HCT116 (cell line): ENCODE data around the gene ZDBF2. TPM values are rescaled to one million over a fixed set of nuclear protein-coding genes. Genes with fewer than 3 reads are reported as not detected.

ENCODE experiments used
- ATAC-seq: fragments of 200-7000 bp; cut with Tn5 transposase; 2 replicates; pipeline ENCODE4 v1.9.1; 2020; ENCODE audit warnings: mild to moderate bottlenecking, moderate library complexity
- BruUV-seq: library from RNA; stranded (reverse); fragments of 400-500 nt; replicated peaks from 2 replicates; lab custom pipeline; 2021; lab: Mats Ljungman, UMichigan
- CTCF ChIA-PET: fragments of 300-600 bp; sonication (Branson Sonifier 250); formaldehyde crosslinking; loops from one replicate; lab custom pipeline; 2021; ENCODE audit warnings: antibody characterized with exemption; lab: Charles Lee
- POLR2A ChIA-PET: fragments of 300-600, 350-600 bp; sonication (Branson Sonifier 250); formaldehyde crosslinking; loops from one replicate; lab custom pipeline; 2021; ENCODE audit warnings: antibody characterized with exemption; lab: Charles Lee
- RAD21 ChIA-PET, 2 experiments: fragments of 300-600 bp; sonication (Branson Sonifier 250); formaldehyde crosslinking; loops; one replicate each; lab custom pipeline; 2023; ENCODE audit warnings: low total read pairs in 2 of 2; ENCODE audit not compliant: uncharacterized antibody in 2 of 2, unreplicated experiment in 2 of 2, low non-redundant PET in 1 of 2; lab: Charles Lee
- DNase-seq: peaks from one replicate; pipeline ENCODE4 v3.0.0-alpha.2; 2010; ENCODE audit warnings: low read depth, low spot score
- H2AFZ ChIP-seq: fragments of 200-600 bp; shearing (Covaris generic), sonication (generic); 2 replicates; pipeline ENCODE4 v1.6.1; 2017; ENCODE audit warnings: low read depth, mixed run types, mixed read lengths, antibody characterized with exemption, low read length; ENCODE audit not compliant: poor library complexity, severe bottlenecking
- H3K27ac ChIP-seq: 2 replicates; pipeline ENCODE4 v1.5.1; 2012; ENCODE audit warnings: low read depth, low read length
- H3K27me3 ChIP-seq: fragments of 200-600 bp; sonication (generic); 2 replicates; pipeline ENCODE4 v1.6.1; 2016; ENCODE audit warnings: mixed run types, low read length, mixed read lengths; ENCODE audit not compliant: insufficient read depth
- H3K36me3 ChIP-seq, 2 experiments: fragments of 200-500 bp in 1 of 2; fragments of 200-600 bp in 1 of 2; sonication (Bioruptor generic) in 1 of 2; sonication (generic) in 1 of 2; 2 replicates each; pipeline versions ENCODE4 v1.5.1 to v1.6.1; 2014 to 2016; ENCODE audit warnings: low read length in 2 of 2, inconsistent platforms in 1 of 2, mixed read lengths in 1 of 2, mixed run types in 1 of 2; ENCODE audit not compliant: insufficient read depth in 2 of 2, control insufficient read depth in 1 of 2
- H3K4me1 ChIP-seq, 2 experiments: fragments of 200-600 bp in 1 of 2; sonication (generic) in 1 of 2; 2 replicates each; pipeline versions ENCODE4 v1.5.1 to v1.6.1; 2012 to 2017; ENCODE audit warnings: low read length in 2 of 2, inconsistent platforms in 1 of 2, mild to moderate bottlenecking in 1 of 2, mixed read lengths in 1 of 2, mixed run types in 1 of 2, moderate library complexity in 1 of 2; ENCODE audit not compliant: insufficient read depth in 2 of 2, control insufficient read depth in 1 of 2
- H3K4me2 ChIP-seq: fragments of 200-600 bp; sonication (generic); 2 replicates; pipeline ENCODE4 v1.6.1; 2017; ENCODE audit warnings: mixed run types, low read length, mixed read lengths
- H3K4me3 ChIP-seq, 2 experiments: fragments of 200-600 bp in 1 of 2; sonication (generic) in 1 of 2; replicated peaks in 1 of 2; 2 replicates each; pipeline ENCODE4 v1.5.1; 2011 to 2016; ENCODE audit warnings: low read length in 2 of 2, control low read depth in 1 of 2, low read depth in 1 of 2, mild to moderate bottlenecking in 1 of 2, mixed read lengths in 1 of 2, mixed run types in 1 of 2
- H3K79me2 ChIP-seq: fragments of 200-600 bp; sonication (generic); 2 replicates; pipeline ENCODE4 v1.6.1; 2017; ENCODE audit warnings: mild to moderate bottlenecking, mixed run types, low read length, moderate library complexity, mixed read lengths; ENCODE audit not compliant: insufficient read depth
- H3K9ac ChIP-seq: fragments of 200-600 bp; sonication (generic); 2 replicates; pipeline ENCODE4 v1.6.1; 2016; ENCODE audit warnings: low read length, mixed read lengths
- H3K9me2 ChIP-seq: fragments of 200-600 bp; sonication (generic), shearing (Covaris generic); 2 replicates; pipeline ENCODE4 v1.6.1; 2017; ENCODE audit warnings: mixed run types, mild to moderate bottlenecking, moderate library complexity; ENCODE audit not compliant: insufficient read depth
- H3K9me3 ChIP-seq, 2 experiments: fragments of 200-500 bp in 1 of 2; fragments of 200-600 bp in 1 of 2; sonication (Bioruptor generic) in 1 of 2; sonication (generic) in 1 of 2; 2 replicates each; pipeline ENCODE4 v1.6.1; 2014 to 2017; ENCODE audit warnings: low read length in 2 of 2, mixed read lengths in 2 of 2, inconsistent platforms in 1 of 2, low read depth in 1 of 2, mild to moderate bottlenecking in 1 of 2, mixed run types in 1 of 2, moderate library complexity in 1 of 2; ENCODE audit not compliant: control insufficient read depth in 1 of 2, insufficient read depth in 1 of 2
- H4K20me1 ChIP-seq: fragments of 200-600 bp; sonication (generic), shearing (Covaris generic); 2 replicates; pipeline ENCODE4 v1.6.1; 2017; ENCODE audit warnings: mixed run types, mild to moderate bottlenecking, moderate library complexity; ENCODE audit not compliant: insufficient read depth
- CBX3 ChIP-seq: IDR thresholded peaks from 2 replicates; pipeline ENCODE4 v1.6.1; 2012; ENCODE audit warnings: low read depth
- ELF1 ChIP-seq: IDR thresholded peaks from 2 replicates; pipeline ENCODE4 v1.6.1; 2012; ENCODE audit warnings: low read depth, borderline replicate concordance
- EZH2 ChIP-seq: fragments of 200-600 bp; sonication (generic); IDR thresholded peaks from 2 replicates; pipeline ENCODE4 v1.6.1; 2017; ENCODE audit warnings: antibody characterized with exemption, mixed run types
- EZH2phosphoT487 ChIP-seq: fragments of 200-600 bp; IDR thresholded peaks from 2 replicates; pipeline ENCODE4 v1.6.1; 2018; ENCODE audit warnings: antibody characterized with exemption, borderline replicate concordance
- FOSL1 ChIP-seq: IDR thresholded peaks from 2 replicates; pipeline ENCODE4 v1.6.1; 2012; ENCODE audit warnings: low read depth
- JUND ChIP-seq: IDR thresholded peaks from 2 replicates; pipeline ENCODE4 v1.6.1; 2012
- POLR2A ChIP-seq: IDR thresholded peaks from 2 replicates; pipeline ENCODE4 v1.7.0; 2011; ENCODE audit warnings: borderline replicate concordance; ENCODE audit not compliant: insufficient read depth, insufficient read length; ENCODE audit errors: extremely low read depth
- POLR2AphosphoS5 ChIP-seq: IDR thresholded peaks from 2 replicates; pipeline ENCODE4 v1.6.1; 2011; ENCODE audit warnings: mild to moderate bottlenecking, low read depth, low read length, moderate library complexity
- SP1 ChIP-seq: IDR thresholded peaks from 2 replicates; pipeline ENCODE4 v1.6.1; 2012; ENCODE audit warnings: low read depth
- SRF ChIP-seq: IDR thresholded peaks from 2 replicates; pipeline ENCODE4 v1.6.1; 2012; ENCODE audit warnings: low read depth
- YY1 ChIP-seq: IDR thresholded peaks from 2 replicates; pipeline ENCODE4 v1.6.1; 2011; ENCODE audit warnings: low read length, low read depth, moderate library complexity, mild to moderate bottlenecking; ENCODE audit not compliant: insufficient replicate concordance; ENCODE audit errors: extremely low read depth
- ZFX ChIP-seq: fragments of 450-650 bp; IDR thresholded peaks from 2 replicates; pipeline ENCODE4 v1.6.1; 2017
- intact Hi-C: fragments of 100-400 bp; cut with micrococcal nuclease; formaldehyde crosslinking; loops from 2 replicates; pipeline ENCODE4 v1.10.0; 2022
- total RNA-seq: library from RNA; stranded (reverse); gene quantifications from one replicate; pipeline ENCODE4 v1.2.1, GENCODE V29; 2021; ENCODE audit not compliant: unreplicated experiment
- TF ChIP-seq, protein P1 (sequence below): IDR thresholded peaks from 2 replicates; pipeline ENCODE4 v1.6.1; 2012
- TF ChIP-seq, protein P2 (sequence below): IDR thresholded peaks from 2 replicates; pipeline ENCODE4 v1.6.1; 2012; ENCODE audit warnings: low read depth

Gene ZDBF2
- total RNA-seq, 1 experiment from 2014 or later = 9.2 TPM

- intact Hi-C loops = no loop called here
- H3K79me2 ChIP-seq = no peaks in the 10 kb centered on the region
- no peak for TF ChIP-seq CBX3
- TF ChIP-seq JUND = no peak
- TF ChIP-seq POLR2A = no peak
- TF ChIP-seq POLR2AphosphoS5 = no peak
- TF ChIP-seq, protein P1, sequence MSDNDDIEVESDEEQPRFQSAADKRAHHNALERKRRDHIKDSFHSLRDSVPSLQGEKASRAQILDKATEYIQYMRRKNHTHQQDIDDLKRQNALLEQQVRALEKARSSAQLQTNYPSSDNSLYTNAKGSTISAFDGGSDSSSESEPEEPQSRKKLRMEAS = no peak
- TF ChIP-seq FOSL1 = no peak
- TF ChIP-seq SP1 = no peak
- no peak for TF ChIP-seq EZH2
- no peak for TF ChIP-seq EZH2phosphoT487
- TF ChIP-seq ELF1 = no peak
- TF ChIP-seq SRF = no peak
- TF ChIP-seq, protein P2, sequence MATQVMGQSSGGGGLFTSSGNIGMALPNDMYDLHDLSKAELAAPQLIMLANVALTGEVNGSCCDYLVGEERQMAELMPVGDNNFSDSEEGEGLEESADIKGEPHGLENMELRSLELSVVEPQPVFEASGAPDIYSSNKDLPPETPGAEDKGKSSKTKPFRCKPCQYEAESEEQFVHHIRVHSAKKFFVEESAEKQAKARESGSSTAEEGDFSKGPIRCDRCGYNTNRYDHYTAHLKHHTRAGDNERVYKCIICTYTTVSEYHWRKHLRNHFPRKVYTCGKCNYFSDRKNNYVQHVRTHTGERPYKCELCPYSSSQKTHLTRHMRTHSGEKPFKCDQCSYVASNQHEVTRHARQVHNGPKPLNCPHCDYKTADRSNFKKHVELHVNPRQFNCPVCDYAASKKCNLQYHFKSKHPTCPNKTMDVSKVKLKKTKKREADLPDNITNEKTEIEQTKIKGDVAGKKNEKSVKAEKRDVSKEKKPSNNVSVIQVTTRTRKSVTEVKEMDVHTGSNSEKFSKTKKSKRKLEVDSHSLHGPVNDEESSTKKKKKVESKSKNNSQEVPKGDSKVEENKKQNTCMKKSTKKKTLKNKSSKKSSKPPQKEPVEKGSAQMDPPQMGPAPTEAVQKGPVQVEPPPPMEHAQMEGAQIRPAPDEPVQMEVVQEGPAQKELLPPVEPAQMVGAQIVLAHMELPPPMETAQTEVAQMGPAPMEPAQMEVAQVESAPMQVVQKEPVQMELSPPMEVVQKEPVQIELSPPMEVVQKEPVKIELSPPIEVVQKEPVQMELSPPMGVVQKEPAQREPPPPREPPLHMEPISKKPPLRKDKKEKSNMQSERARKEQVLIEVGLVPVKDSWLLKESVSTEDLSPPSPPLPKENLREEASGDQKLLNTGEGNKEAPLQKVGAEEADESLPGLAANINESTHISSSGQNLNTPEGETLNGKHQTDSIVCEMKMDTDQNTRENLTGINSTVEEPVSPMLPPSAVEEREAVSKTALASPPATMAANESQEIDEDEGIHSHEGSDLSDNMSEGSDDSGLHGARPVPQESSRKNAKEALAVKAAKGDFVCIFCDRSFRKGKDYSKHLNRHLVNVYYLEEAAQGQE = no peak
- no peak for TF ChIP-seq ZFX
- no peak for TF ChIP-seq YY1
- H4K20me1 ChIP-seq = no peaks in the 10 kb centered on the region
- H3K36me3 ChIP-seq = no peaks in the 10 kb centered on the region
- no peaks in the 10 kb centered on the region for H3K27me3 ChIP-seq
- no peak overlapping the region for H3K9ac ChIP-seq
- H3K4me1 ChIP-seq = no peaks in the 10 kb centered on the region
- ATAC-seq (no peak), DNase-seq (no peak)
- no peaks in the 10 kb centered on the region for H3K9me2 ChIP-seq
- RAD21 ChIA-PET = no interaction called here
- H3K9me3 ChIP-seq = no peaks in the 10 kb centered on the region
- H2AFZ ChIP-seq = no peak overlapping the region
- no peak overlapping the region for H3K4me2 ChIP-seq
- CTCF ChIA-PET = no interaction called here
- BruUV-seq = no TSS peak
- POLR2A ChIA-PET = no interaction called here
- no peak overlapping the region for H3K27ac ChIP-seq
- no peak overlapping the region for H3K4me3 ChIP-seq
These were observed 8.3 kb downstream of the ZDBF2 start for GRCh38 chr2:206282746-206283145.
